SH-SY5Y (cell line): ENCODE data around the gene SPATS2L.

Experiments
- GATA2 ChIP-seq: IDR thresholded peaks from 2 replicates; pipeline ENCODE4 v1.6.1; 2011; ENCODE audit warnings: mild to moderate bottlenecking, low read depth, low read length
- GATA3 ChIP-seq: IDR thresholded peaks from 2 replicates; pipeline ENCODE4 v1.6.1; 2011; ENCODE audit warnings: low read depth, mild to moderate bottlenecking, low read length, moderate library complexity

The SPATS2L gene

DNA sequence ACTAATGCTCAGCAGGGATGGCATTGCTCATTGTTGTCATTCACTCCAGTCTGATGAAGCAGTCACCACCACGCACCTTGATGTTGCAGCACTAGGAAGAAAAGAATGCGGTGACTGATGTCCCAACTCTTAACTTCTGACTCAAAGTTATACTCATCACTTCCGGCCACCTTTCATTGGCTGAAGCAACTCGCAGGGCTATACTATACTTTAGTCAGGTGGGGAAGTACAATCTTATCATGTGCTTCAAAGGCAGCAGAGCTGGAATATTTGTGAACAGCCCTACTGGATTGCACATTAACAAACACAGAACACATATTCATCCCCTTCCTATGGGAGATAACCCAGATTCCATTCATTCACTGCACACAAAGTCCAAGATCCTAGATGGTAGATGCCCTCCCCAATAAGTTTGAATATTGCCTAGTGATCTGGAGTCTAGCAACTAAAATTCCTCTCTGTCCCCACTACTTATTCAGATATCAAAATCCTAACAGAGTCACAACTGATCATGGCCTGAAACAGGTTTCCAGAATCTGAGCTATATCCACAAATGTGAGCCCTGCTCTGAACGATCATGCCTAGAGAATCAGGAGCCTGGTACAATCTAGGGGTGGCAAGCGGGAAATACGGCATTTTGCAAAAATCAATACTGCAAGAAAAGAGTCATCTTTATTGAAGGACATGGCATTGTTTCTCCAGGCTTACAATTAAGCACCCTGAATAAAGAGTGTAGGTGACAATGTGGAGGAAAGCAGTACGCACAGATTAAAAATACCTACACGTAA lies 3.4 kb upstream of the SPATS2L start:
- TF ChIP-seq GATA2 (no peak), GATA3 (no peak)

DNA sequence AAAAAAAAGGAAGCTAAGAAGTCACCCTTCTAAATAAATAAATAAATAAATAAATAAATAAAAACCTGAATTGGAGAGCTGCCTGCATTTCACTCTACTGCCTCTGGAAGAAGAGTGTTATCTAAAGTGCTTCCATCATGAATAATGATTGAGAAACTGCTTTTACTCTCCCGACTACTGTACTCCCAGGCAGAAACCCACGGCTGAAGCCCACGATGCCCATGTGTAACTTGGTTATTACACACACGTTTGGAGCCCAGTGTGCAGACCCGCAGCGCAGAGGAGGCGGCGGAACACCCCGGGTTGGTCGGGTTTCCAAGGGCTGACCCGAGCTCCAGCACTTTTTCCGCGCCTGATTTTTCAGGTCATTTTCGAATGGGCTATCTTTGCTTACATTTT lies 697 bp upstream of the SPATS2L start:
- TF ChIP-seq GATA3 (no peak), GATA2 (no peak)

DNA sequence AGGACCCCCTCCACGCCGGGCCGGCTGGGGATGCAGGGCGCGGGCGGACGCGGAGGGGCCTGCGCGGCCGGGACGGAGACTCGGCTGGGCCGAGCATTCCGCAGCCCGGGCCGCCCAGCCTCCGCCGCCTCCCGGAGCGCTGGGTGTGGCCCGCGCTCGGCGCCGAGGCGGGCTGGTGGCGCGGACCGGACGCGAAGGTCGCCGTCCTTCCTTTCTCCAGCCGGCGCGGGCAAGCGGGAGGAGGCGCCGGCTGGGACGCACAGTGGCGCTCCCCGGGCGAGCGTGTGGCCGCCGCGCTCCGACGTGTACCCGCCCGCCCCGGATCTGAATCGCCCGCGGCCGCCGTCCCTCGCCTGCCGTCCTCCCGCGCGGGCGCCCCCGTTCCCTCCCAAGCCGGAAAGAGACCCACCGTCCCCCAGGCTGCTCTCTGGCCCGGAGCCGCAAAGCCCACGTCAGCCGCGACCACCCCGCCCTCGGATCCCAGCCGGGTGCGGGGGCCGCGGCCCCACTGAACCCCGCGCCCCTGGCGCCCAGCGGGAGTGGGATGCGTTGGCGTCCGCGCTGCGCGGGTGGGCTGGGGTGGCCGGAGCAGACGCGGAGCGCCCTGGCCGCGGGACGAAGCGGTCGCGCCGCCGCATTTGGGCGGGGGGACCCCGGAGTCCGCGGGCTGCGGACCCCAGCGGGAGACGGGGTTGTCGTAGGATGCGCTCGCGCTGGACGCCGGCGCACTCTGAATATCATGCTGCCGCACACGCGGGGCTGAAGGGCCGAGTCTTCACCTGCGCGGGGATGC lies 634 bp downstream of the SPATS2L start:
- TF ChIP-seq GATA3 (no peak), GATA2 (no peak)

DNA sequence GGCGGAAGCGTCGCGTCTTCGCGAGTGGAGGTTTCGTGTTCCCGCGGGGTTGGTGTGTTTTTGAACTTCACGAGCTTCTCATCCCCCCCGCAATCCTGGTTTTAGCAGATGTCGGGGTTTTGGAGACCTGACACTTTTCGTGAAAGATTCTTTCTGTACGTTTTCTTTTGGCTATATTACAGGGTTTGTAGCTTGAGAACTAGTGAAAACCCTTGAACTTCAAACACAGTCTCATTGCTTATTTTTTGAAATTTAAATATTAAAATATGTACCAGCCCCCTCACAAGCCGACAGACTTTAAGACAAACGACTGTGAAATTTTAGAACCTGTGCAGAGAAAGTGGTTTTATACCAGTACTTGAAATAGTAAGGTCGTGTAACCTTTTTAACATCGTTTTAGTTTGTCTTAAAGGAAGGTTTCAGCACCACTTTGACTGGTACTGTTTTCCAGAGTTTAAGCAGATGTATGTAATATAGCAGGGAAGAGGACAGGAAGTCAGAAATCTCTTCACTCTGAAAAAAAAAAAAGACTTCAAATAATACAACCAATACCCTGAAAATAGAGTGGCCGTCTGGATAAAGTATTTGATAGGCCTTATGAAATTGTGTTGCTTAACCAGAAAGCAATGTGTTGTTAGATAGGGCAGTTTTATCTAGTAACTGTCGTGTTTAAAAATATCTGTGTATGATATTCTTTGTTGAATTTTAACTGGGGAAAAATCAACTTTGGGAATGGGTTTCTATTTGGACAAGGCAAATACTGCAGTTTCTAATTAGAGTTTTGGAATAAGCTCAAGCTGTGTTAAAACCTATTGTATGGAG lies 1.4 kb downstream of the SPATS2L start:
- TF ChIP-seq GATA2, result no peak
- no peak for TF ChIP-seq GATA3

DNA sequence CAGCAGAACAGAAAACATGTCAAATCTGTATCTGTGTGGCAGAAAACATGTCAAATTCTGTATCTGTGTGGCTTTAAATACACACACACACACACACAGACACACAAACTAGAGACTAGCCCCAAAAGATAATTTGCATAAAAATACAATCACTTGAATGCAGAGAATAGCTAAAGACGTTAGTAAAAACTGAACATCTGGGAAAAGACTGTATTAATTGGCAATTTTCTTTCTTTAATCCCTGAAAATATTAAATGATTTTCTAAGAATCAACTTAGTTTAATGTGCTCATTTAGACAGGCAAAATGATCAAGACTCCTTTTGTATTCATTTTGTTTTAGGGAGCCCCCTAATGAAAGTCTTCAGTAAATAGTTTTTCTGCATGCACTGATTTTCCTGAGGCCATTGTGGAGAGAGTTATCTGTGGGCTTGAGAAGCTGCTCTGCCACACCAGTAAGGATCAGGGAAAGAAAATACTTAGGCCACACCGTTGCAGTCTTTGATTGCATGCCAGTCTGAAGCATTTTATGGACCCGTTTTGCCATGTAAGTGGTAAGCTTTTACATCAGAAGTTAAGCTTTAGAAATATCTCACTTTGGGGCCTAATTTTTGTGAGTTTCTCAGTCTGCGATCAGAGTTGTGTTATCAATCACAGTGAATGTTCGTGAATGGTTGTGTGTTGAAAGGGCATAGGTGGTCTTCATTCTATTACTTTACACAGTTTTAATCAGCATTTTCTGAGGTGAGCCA lies 2.2 kb downstream of the SPATS2L start:
- TF ChIP-seq GATA2 (no peak), GATA3 (no peak)

DNA sequence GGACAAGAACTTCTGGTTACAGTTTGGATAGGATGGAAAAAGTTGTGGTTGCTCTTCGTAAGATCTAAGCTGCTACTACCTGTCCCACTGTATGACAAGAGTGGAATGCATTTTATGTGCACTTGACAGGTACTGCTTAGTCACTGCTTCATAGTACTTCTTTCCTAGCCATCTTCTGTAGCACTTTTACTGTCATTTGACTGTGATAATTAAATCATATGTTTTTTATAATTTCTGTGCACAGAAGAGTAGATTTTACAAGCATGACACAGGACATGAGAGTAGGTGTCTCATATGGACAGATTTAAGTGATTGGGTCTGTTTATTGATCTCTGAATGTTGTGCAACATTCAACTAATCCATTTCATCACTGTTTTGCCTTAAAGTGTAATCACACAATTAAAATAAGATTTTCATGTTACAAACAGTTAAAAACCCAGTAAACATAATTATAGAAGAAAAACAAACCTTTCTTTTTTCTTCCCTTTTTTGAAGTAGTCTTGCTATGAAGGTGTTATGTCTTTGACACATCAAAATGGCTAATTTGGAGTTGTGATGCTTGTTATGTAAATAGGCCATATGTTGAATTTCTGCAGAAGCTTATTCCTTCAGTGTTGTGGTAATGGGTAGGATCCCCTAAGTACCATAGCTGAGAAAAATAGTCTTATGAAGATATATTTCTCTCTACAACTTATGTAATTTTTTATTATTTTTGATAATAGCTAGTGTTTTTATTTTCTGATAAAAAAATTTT lies 3.0 kb downstream of the SPATS2L start:
- TF ChIP-seq GATA2 (no peak), GATA3 (no peak)

DNA sequence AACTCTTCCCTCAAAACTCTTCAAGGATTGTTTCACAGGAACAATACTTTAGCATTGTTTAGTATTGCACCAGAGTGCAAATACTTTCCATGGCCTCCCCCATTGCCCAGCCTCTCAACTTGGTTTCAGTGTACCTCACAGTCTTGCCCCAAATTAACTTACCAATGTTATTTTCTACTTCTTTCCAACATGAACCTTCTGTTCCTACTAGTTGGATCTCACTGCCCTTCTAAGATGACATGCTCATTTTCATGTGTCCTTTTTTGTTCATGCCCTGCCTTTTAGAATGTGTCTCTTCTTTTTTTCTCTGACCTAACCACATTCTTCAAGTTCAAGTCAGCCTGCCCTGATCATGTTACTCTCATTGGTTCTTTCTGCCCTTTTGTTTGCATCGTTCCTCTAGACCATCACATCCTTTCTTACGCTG lies 4.1 kb downstream of the SPATS2L start:
- TF ChIP-seq GATA3 (no peak), GATA2 (no peak)

DNA sequence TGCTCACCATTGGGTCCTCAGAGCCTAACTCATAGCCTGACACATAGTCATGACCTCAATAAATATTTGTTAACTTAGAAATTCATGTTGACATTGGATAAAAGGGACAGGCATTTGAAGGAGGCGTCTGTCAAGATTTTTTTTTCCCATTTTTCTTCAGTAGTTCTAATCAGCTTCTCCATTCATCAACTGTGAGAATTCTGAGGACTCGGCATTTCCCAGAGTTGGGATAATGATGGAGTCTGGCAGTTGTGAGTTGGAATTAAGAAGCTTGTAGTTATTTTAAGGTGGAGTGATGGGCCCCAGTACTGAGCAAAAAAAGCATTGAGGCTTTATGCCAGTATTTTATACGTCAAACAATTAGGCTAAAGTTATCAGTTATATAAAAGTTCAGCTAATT lies 4.6 kb downstream of the SPATS2L start:
- no peak for TF ChIP-seq GATA2
- no peak for TF ChIP-seq GATA3

DNA sequence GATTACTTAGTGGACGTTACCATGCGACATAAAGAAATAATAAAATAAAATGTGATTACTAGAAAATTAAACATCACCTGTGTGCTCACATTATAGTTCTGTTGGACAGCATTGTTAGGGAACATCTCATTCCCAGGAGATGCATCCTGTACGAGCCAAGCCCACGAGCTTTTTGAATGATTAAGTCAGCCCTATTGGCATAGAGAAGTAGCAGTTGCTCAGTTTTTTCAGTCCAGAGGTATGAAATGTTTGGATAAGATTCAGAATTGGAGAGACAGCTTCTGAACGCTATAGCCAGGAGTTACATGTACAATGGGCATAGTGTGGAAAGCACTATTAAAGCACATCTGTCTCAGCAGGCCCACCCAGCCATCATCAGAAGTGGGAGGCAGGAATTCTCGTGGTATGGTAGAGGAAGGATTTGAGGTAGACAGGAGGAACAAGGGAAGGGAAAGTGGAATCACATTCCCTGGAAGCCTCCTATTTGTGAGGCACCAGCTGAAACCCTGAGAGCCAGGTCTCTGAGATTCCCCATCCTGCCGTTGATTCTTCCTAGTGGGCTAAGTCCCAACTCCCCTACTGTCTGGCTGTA lies 8.6 kb downstream of the SPATS2L start:
- TF ChIP-seq GATA2 (no peak), GATA3 (no peak)

DNA sequence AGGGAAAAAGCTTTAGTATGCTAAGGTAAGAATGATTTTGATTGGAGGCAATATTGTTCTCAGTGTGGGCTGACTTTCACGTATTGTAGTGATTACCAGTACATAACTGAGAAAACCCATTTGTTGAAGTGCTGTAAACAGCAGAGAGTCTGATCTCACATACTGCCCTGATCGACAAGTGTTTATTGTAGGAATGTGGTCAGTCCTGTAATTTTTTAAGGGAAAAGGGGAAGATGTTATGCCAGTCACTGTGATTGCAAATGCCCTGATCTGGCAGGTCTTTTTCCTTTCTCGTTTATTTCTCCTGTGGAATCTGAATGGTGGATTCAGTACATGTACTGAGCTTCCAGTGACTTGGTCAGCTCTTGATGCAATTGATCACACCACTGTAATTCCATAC lies 11.5 kb downstream of the SPATS2L start:
- TF ChIP-seq GATA2 (no peak), GATA3 (no peak)

DNA sequence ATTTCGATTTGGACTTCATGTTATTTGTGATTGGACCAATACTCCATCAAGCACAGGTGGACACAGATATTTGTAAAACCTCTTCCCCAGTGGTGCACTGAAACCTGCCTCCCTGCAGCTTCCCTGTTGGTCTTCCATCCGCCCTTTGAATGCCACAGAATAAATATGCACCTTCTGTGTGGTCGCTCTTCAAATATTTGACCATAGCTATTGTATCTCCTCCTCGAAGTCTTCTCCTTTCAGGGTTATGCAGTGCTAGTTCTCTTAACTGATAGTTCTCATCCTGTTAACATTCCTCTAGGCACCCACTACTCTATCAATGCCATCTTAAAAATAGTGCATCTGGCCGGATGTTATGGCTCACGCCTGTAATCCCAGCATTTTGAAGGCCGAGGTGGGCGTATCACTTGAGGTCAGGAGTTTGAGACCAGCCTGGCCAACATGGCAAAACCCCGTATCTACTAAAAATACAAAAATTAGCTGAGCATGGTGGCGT lies 12.5 kb downstream of the SPATS2L start:
- TF ChIP-seq GATA2 (no peak), GATA3 (no peak)

DNA sequence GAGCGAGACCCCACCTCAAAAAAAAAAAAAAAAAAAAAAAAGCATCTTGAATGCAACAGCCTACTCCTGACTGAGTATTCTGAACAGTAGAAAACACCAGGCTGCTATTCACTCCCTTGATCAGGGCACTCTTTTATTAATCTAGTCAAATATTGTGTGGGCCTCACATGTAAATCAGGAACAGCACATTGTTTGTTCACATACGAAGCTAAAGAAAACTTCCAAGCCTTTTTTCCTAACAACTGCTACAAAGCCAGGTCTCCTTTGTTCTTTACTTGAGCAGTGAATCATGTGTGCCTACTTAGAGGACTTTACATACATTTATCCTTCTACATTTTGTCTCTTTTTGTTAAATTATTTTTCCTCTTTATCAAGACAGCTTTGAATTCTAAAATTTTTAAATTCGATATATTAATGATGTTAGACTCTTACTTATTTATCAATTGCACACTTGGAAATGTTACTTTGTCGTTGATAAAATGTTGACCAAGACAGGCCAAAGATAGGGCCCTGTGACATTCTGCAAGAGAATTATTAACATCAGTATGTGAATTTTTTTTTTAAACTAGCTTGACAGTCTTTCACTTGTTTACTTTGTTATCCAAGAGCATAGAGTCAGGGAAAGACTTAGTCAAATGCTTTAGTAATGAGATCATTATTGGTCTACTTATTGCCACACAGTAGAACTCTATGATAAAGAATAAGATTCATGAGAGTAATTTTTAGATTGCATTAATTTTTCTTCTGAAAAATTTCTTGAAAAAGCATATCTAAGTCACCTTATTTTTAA lies 13.2 kb downstream of the SPATS2L start:
- no peak for TF ChIP-seq GATA2
- no peak for TF ChIP-seq GATA3
